ENCODE measurements around the gene APLNR.

The APLNR gene

GRCh38 chr11:57190548-57190947, 46.5 kb downstream of the APLNR start:
- no peak for TF ChIP-seq RAD21 (IDR thresholded peaks at IDR 0.05; ENCODE audit: low read depth)

All from Ishikawa (cell line).